SIG-M5 treated with dmso at 0.1 percent for 504 hours (cell line): ENCODE measurements around the gene CTF1.
"Not testable (repeated sequence)": the region's sequence is repeated elsewhere in the genome, so short reads cannot be mapped to it uniquely, and the experiment has no call there.

ENCODE experiments used
- DNase-seq: peaks from one replicate; lab custom pipeline; 2025; ENCODE audit not compliant: unreplicated experiment; lab: John Stamatoyannopoulos, UW

The CTF1 gene

GRCh38 chr16:30896261-30896888 is at the start of gene CTF1:
Gene CTF1, plus strand, starts transcription at chr16:30896614. Its CDS starts 30 bp downstream, at chr16:30896644.
- DNase-seq, result no peak

- no peak for DNase-seq
Observed at GRCh38 chr16:30846649-30847402, 49.6 kb upstream of the CTF1 start.

- DNase-seq, result no peak
Observed at GRCh38 chr16:30850246-30850645, 46.2 kb upstream of the CTF1 start.

GRCh38 chr16:30853758-30854157 is 42.7 kb upstream of the CTF1 start:
- no peak for DNase-seq

- DNase-seq, result no peak
Observed at GRCh38 chr16:30858111-30858495, 38.3 kb upstream of the CTF1 start.

- no peak for DNase-seq
Observed at GRCh38 chr16:30858829-30859423, 37.5 kb upstream of the CTF1 start.

GRCh38 chr16:30860729-30861128 is 35.7 kb upstream of the CTF1 start:
- DNase-seq, result not testable (repeated sequence)

- not testable (repeated sequence) for DNase-seq
Observed at GRCh38 chr16:30863178-30863577, 33.2 kb upstream of the CTF1 start.

- no peak for DNase-seq
Observed at GRCh38 chr16:30866031-30866430, 30.4 kb upstream of the CTF1 start.

- peak; percentile 31 for DNase-seq
Observed at GRCh38 chr16:30867747-30868146, 28.7 kb upstream of the CTF1 start.

GRCh38 chr16:30870904-30871303 is 25.5 kb upstream of the CTF1 start:
- no peak for DNase-seq

- no peak for DNase-seq
Observed at GRCh38 chr16:30874244-30874820, 22.1 kb upstream of the CTF1 start.

GRCh38 chr16:30874821-30875717 is 21.3 kb upstream of the CTF1 start:
- peak; percentile 86 for DNase-seq

GRCh38 chr16:30875871-30876801 is 20.3 kb upstream of the CTF1 start:
- peak; percentile 79 for DNase-seq

GRCh38 chr16:30876867-30877266 is 19.5 kb upstream of the CTF1 start:
- no peak for DNase-seq

- DNase-seq, result no peak
Observed at GRCh38 chr16:30882429-30883310, 13.7 kb upstream of the CTF1 start.

- DNase-seq, result no peak
Observed at GRCh38 chr16:30884760-30885159, 11.7 kb upstream of the CTF1 start.

- no peak for DNase-seq
Observed at GRCh38 chr16:30885196-30885595, 11.2 kb upstream of the CTF1 start.

- no peak for DNase-seq
Observed at GRCh38 chr16:30886145-30886544, 10.3 kb upstream of the CTF1 start.
